Karpas-422 (cell line): ENCODE measurements around the gene RNU1-2. TPM values are rescaled to one million over a fixed set of nuclear protein-coding genes. Genes with fewer than 3 reads are reported as not detected.
"Not testable (repeated sequence)": the region's sequence is repeated elsewhere in the genome, so short reads cannot be mapped to it uniquely, and the experiment has no call there.

Experiments
- DNase-seq: peaks from one replicate; pipeline ENCODE4 v3.0.0-alpha.2; 2015
- H2AFZ ChIP-seq: fragments of 200-600 bp; sonication (generic); 2 replicates; pipeline ENCODE4 v1.6.1; 2014; ENCODE audit warnings: antibody characterized with exemption, low read length, mixed read lengths
- H3K27ac ChIP-seq: fragments of 200-600 bp; sonication (generic); 2 replicates; pipeline ENCODE4 v1.5.1; 2014; ENCODE audit warnings: mild to moderate bottlenecking, low read length, moderate library complexity
- H3K27me3 ChIP-seq: fragments of 200-600 bp; sonication (generic); 2 replicates; pipeline ENCODE4 v1.6.1; 2014; ENCODE audit warnings: low read length, mixed read lengths
- H3K36me3 ChIP-seq: fragments of 200-600 bp; sonication (generic); 2 replicates; pipeline ENCODE4 v1.6.1; 2014; ENCODE audit warnings: low read length, mixed read lengths; ENCODE audit not compliant: insufficient read depth
- H3K4me1 ChIP-seq: fragments of 200-600 bp; sonication (generic); 2 replicates; pipeline ENCODE4 v1.6.1; 2014; ENCODE audit warnings: mild to moderate bottlenecking, low read length, mixed read lengths
- H3K4me2 ChIP-seq: fragments of 200-600 bp; sonication (generic); 2 replicates; pipeline ENCODE4 v1.6.1; 2014; ENCODE audit warnings: low read length, low read depth, mild to moderate bottlenecking; ENCODE audit not compliant: poor library complexity, severe bottlenecking
- H3K4me3 ChIP-seq: fragments of 200-600 bp; sonication (generic); 2 replicates; pipeline ENCODE4 v1.5.1; 2014; ENCODE audit warnings: mild to moderate bottlenecking, antibody characterized with exemption, low read length, mixed read lengths
- H3K79me2 ChIP-seq: fragments of 200-600 bp; sonication (generic); 2 replicates; pipeline ENCODE4 v1.6.1; 2014; ENCODE audit warnings: mild to moderate bottlenecking, low read length, mixed read lengths
- H3K9ac ChIP-seq: fragments of 200-600 bp; sonication (generic); 2 replicates; pipeline ENCODE4 v1.6.0; 2014; ENCODE audit warnings: low read length
- H3K9me2 ChIP-seq: fragments of 200-600 bp; sonication (generic), shearing (Covaris generic); replicated peaks from 2 replicates; pipeline ENCODE4 v1.6.0; 2014; ENCODE audit warnings: mild to moderate bottlenecking, low read length, moderate library complexity; ENCODE audit not compliant: insufficient read depth
- H3K9me3 ChIP-seq: fragments of 300-700, 200-600 bp; sonication (generic); 2 replicates; pipeline ENCODE4 v1.6.1; 2014; ENCODE audit warnings: low read length, mixed read lengths
- H4K20me1 ChIP-seq: fragments of 200-600 bp; sonication (generic); 2 replicates; pipeline ENCODE4 v1.6.1; 2014; ENCODE audit warnings: mild to moderate bottlenecking, antibody characterized with exemption, low read length, low read depth; ENCODE audit not compliant: insufficient read depth
- small RNA-seq: library from RNA; depleted of rRNA; stranded (forward); fragments of <200 nt; gene quantifications from one replicate; pipeline ENCODE3, GENCODE V24; 2014
- total RNA-seq: library from RNA; depleted of rRNA; stranded (reverse); fragments of >200 nt; shearing (Covaris generic); gene quantifications from 2 replicates; pipeline ENCODE4 v1.2.3, GENCODE V29; 2014; ENCODE audit warnings: low replicate concordance; rRNA removed

The RNU1-2 gene
- total RNA-seq, 1 experiment from 2014 or later: under 0.01 TPM

- not testable (repeated sequence) for H2AFZ ChIP-seq, H3K27me3 ChIP-seq, H3K27ac ChIP-seq, H3K79me2 ChIP-seq, H3K4me3 ChIP-seq, H3K9me3 ChIP-seq, H4K20me1 ChIP-seq, H3K9ac ChIP-seq, H3K4me1 ChIP-seq, H3K36me3 ChIP-seq, H3K9me2 ChIP-seq, H3K4me2 ChIP-seq, DNase-seq
Measured at GRCh38 chr1:16936580-16936979, 40.8 kb downstream of the RNU1-2 start.

GRCh38 chr1:16938351-16939321 lies 42.9 kb downstream of the RNU1-2 start:
- no peak for DNase-seq
- H3K9me2 ChIP-seq: no peaks in the 10 kb centered on the region

GRCh38 chr1:16939386-16940180 lies 43.8 kb downstream of the RNU1-2 start:
- H3K27me3 ChIP-seq, H3K4me2 ChIP-seq, H3K4me3 ChIP-seq, H3K4me1 ChIP-seq, H3K9me3 ChIP-seq, H3K27ac ChIP-seq, H3K36me3 ChIP-seq, H3K9me2 ChIP-seq, DNase-seq, H3K79me2 ChIP-seq, H4K20me1 ChIP-seq, H2AFZ ChIP-seq, H3K9ac ChIP-seq: not testable (repeated sequence)

More at GRCh38 chr1:16938351-16939321, 42.9 kb downstream of the RNU1-2 start:
- H3K9me3 ChIP-seq: no peaks in the 10 kb centered on the region
- H3K36me3 ChIP-seq: no peaks in the 10 kb centered on the region
- H3K4me2 ChIP-seq: no peak overlapping the region
- no peaks in the 10 kb centered on the region for H3K4me1 ChIP-seq
- no peaks in the 10 kb centered on the region for H3K79me2 ChIP-seq
- no peak overlapping the region for H3K4me3 ChIP-seq
- H4K20me1 ChIP-seq: no peaks in the 10 kb centered on the region
- no peak overlapping the region for H3K9ac ChIP-seq
- no peak overlapping the region for H2AFZ ChIP-seq
- no peak overlapping the region for H3K27ac ChIP-seq
- H3K27me3 ChIP-seq: no peaks in the 10 kb centered on the region

- H3K9me2 ChIP-seq: no peaks in the 10 kb centered on the region
- no peaks in the 10 kb centered on the region for H3K36me3 ChIP-seq
- no peak overlapping the region for H3K4me2 ChIP-seq
- no peak overlapping the region for H3K4me3 ChIP-seq
- H3K79me2 ChIP-seq: no peaks in the 10 kb centered on the region
- H3K27me3 ChIP-seq: no peaks in the 10 kb centered on the region
- no peaks in the 10 kb centered on the region for H3K9me3 ChIP-seq
- no peak overlapping the region for H3K9ac ChIP-seq
- no peak for DNase-seq
- peaks cover 5% of the 10 kb centered on the region for H3K4me1 ChIP-seq
- H3K27ac ChIP-seq: no peak overlapping the region
- no peaks in the 10 kb centered on the region for H4K20me1 ChIP-seq
- H2AFZ ChIP-seq: no peak overlapping the region
Measured at GRCh38 chr1:16944038-16944437, 48.3 kb downstream of the RNU1-2 start.

GRCh38 chr1:16945512-16945911 lies 49.7 kb downstream of the RNU1-2 start:
- H2AFZ ChIP-seq, H3K4me1 ChIP-seq, H3K4me2 ChIP-seq, H3K27ac ChIP-seq, H3K9me3 ChIP-seq, H3K27me3 ChIP-seq, H3K9me2 ChIP-seq, H3K79me2 ChIP-seq, H4K20me1 ChIP-seq, H3K4me3 ChIP-seq, H3K9ac ChIP-seq, DNase-seq, H3K36me3 ChIP-seq: not testable (repeated sequence)

Small RNA genes within 50 kb of the gene (small RNA-seq; reads per million reads assigned to genes)
- gene MIR3675 (not detected), gene RNU1-2 (not detected), gene RNU1-5P (not detected)

Other genes starting within 250 kb of the RNU1-2 start
- under 0.01 TPM in 2 replicates for gene RNU1-3, start 229.0 kb upstream of the RNU1-2 start, total RNA-seq
- gene RNU1-4, start 155.5 kb upstream of the RNU1-2 start, total RNA-seq: under 0.01 TPM in 2 replicates
- 12.1 and 29.1 TPM in 2 replicates for gene CROCC, start 26.0 kb downstream of the RNU1-2 start, total RNA-seq
- not detected in 2 replicates for gene MFAP2, start 84.6 kb downstream of the RNU1-2 start, total RNA-seq
- gene ATP13A2, start 115.9 kb downstream of the RNU1-2 start, total RNA-seq: 13.6 and 24.1 TPM in 2 replicates
- gene SDHB, start 158.1 kb downstream of the RNU1-2 start, total RNA-seq: 157 and 172 TPM in 2 replicates
- gene PADI2, start 223.5 kb downstream of the RNU1-2 start, total RNA-seq: not detected in 2 replicates